Gastrocnemius medialis (tissue), 4 donors: ENCODE results near the gene ZNF239.

Source experiments
- POLR2A ChIP-seq, 2 donors: fragments of 450-650 bp; IDR thresholded peaks; one replicate each; pipeline ENCODE4 v1.6.1; 2017; ENCODE audit warnings: antibody characterized with exemption in 2 of 2, mild to moderate bottlenecking in 2 of 2, moderate library complexity in 2 of 2
- TF ChIP-seq, protein P1 (sequence below), 5 experiments: fragments of 450-650 bp in 3 of 5; fragments of 200-600 bp in 2 of 5; sonication (generic) in 2 of 5; IDR thresholded peaks in 4 of 5; conservative IDR thresholded peaks in 1 of 5; 1 replicate in 4 of 5; 2 replicates in 1 of 5; pipeline ENCODE4 v1.5.1; 2016 to 2019; ENCODE audit warnings: antibody characterized with exemption in 5 of 5, mild to moderate bottlenecking in 3 of 5, moderate library complexity in 3 of 5

DNA sequence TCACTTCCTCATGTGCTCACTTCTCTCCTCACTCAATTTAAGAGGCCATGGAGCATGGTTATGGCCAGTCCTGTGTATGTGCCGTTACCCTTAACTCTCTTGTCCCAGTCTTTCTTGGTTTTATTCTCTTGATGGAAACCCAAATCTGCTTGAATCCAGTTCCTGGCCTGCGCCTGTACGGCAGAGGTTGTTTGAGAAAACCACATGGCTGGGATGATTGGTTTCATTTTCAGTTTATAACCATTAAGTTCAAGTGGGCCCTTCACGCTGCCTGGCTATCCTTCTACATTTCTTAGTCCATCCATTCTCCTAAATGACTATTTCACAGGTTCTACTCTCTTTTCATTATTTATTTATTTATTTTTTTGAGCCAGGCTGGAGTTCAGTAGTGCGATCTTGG is 1.6 kb upstream of the ZNF239 start:
- TF ChIP-seq, protein P1, sequence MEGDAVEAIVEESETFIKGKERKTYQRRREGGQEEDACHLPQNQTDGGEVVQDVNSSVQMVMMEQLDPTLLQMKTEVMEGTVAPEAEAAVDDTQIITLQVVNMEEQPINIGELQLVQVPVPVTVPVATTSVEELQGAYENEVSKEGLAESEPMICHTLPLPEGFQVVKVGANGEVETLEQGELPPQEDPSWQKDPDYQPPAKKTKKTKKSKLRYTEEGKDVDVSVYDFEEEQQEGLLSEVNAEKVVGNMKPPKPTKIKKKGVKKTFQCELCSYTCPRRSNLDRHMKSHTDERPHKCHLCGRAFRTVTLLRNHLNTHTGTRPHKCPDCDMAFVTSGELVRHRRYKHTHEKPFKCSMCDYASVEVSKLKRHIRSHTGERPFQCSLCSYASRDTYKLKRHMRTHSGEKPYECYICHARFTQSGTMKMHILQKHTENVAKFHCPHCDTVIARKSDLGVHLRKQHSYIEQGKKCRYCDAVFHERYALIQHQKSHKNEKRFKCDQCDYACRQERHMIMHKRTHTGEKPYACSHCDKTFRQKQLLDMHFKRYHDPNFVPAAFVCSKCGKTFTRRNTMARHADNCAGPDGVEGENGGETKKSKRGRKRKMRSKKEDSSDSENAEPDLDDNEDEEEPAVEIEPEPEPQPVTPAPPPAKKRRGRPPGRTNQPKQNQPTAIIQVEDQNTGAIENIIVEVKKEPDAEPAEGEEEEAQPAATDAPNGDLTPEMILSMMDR (IDR thresholded peaks at IDR 0.05 in 4 of 5, conservative IDR thresholded peaks at IDR 0.05 in 1 of 5): no peak
- no peak for TF ChIP-seq POLR2A (IDR thresholded peaks at IDR 0.05)
